BE2C (cell line): ENCODE results near the gene MAP3K3.

Source experiments
- DNase-seq: peaks from one replicate; pipeline ENCODE4 v3.0.0-alpha.2; 2020
- H3K27me3 ChIP-seq: fragments of 250-450 bp; sonication (Bioruptor Pico); 2 replicates; pipeline ENCODE4 v1.5.1; 2020; ENCODE audit warnings: mild to moderate bottlenecking
- H3K36me3 ChIP-seq: fragments of 250-450 bp; sonication (Bioruptor Pico); 2 replicates; pipeline ENCODE4 v1.5.1; 2020; ENCODE audit warnings: mild to moderate bottlenecking
- H3K4me1 ChIP-seq: fragments of 250-450 bp; sonication (Bioruptor Pico); 2 replicates; pipeline ENCODE4 v1.5.1; 2020
- H3K4me3 ChIP-seq: 2 replicates; pipeline ENCODE4 v1.5.1; 2011; ENCODE audit warnings: low read depth, low read length
- H3K9me3 ChIP-seq: fragments of 250-450 bp; sonication (Bioruptor Pico); 2 replicates; pipeline ENCODE4 v1.5.1; 2020
- CTCF ChIP-seq: IDR thresholded peaks from 2 replicates; pipeline ENCODE4 v1.5.1; 2012; ENCODE audit warnings: mild to moderate bottlenecking, low read depth, low read length

The MAP3K3 gene

GRCh38 chr17:63587770-63588169, 34.4 kb upstream of the MAP3K3 start:
- peaks cover 90% of the 10 kb centered on the region for H3K36me3 ChIP-seq

GRCh38 chr17:63588797-63589196, 33.4 kb upstream of the MAP3K3 start:
- Histone ChIP-seq H3K9me3 (no peaks in the 10 kb centered on the region), H3K4me1 (no peaks in the 10 kb centered on the region), H3K36me3 (peaks cover 88% of the 10 kb centered on the region), H3K27me3 (no peaks in the 10 kb centered on the region), H3K4me3 (no peak overlapping the region)
- DNase-seq, result no peak
- no peak for TF ChIP-seq CTCF

More at GRCh38 chr17:63587770-63588169, 34.4 kb upstream of the MAP3K3 start:
- no peaks in the 10 kb centered on the region for H3K9me3 ChIP-seq
- H3K4me1 ChIP-seq, result no peaks in the 10 kb centered on the region
- DNase-seq, result no peak
- no peak overlapping the region for H3K4me3 ChIP-seq
- H3K27me3 ChIP-seq, result no peaks in the 10 kb centered on the region
- no peak for TF ChIP-seq CTCF

- Histone ChIP-seq H3K4me1 (no peaks in the 10 kb centered on the region), H3K36me3 (peaks cover 91% of the 10 kb centered on the region), H3K4me3 (no peak overlapping the region), H3K9me3 (no peaks in the 10 kb centered on the region), H3K27me3 (no peaks in the 10 kb centered on the region)
- TF ChIP-seq CTCF, result no peak
- no peak for DNase-seq
Observed at GRCh38 chr17:63589646-63590045, 32.6 kb upstream of the MAP3K3 start.

GRCh38 chr17:63592797-63593196, 29.4 kb upstream of the MAP3K3 start:
- Histone ChIP-seq H3K36me3 (peaks cover 70% of the 10 kb centered on the region), H3K4me1 (no peaks in the 10 kb centered on the region), H3K4me3 (no peak overlapping the region), H3K27me3 (no peaks in the 10 kb centered on the region), H3K9me3 (no peaks in the 10 kb centered on the region)
- DNase-seq, result no peak
- TF ChIP-seq CTCF, result no peak

- H3K4me3 ChIP-seq, result no peak overlapping the region
- no peak for TF ChIP-seq CTCF
- peaks cover 2% of the 10 kb centered on the region; the same call in 1 of the 2 replicates for H3K4me1 ChIP-seq
- H3K36me3 ChIP-seq, result peaks cover 49% of the 10 kb centered on the region
- no peak for DNase-seq
- H3K9me3 ChIP-seq, result no peaks in the 10 kb centered on the region
- no peaks in the 10 kb centered on the region for H3K27me3 ChIP-seq
Observed at GRCh38 chr17:63595132-63595531, 27.1 kb upstream of the MAP3K3 start.

GRCh38 chr17:63596856-63597586, 25.2 kb upstream of the MAP3K3 start:
- no peak for DNase-seq
- H3K27me3 ChIP-seq, result no peaks in the 10 kb centered on the region
- no peak overlapping the region for H3K4me3 ChIP-seq
- no peak for TF ChIP-seq CTCF
- peaks cover 30% of the 10 kb centered on the region for H3K36me3 ChIP-seq
- no peaks in the 10 kb centered on the region for H3K9me3 ChIP-seq
- peaks cover 3% of the 10 kb centered on the region; the same call in 1 of the 2 replicates for H3K4me1 ChIP-seq
